ENCODE data around the gene FOXL2.

The FOXL2 gene

GRCh38 chr3:138984816-138985215, 37.9 kb upstream of the FOXL2 start:
- peaks cover 13% of the 10 kb centered on the region for H3K4me1 ChIP-seq
- H3K79me2 ChIP-seq: no peaks in the 10 kb centered on the region

GRCh38 chr3:138976047-138976446, 29.1 kb upstream of the FOXL2 start:
- TF ChIP-seq, protein P1, sequence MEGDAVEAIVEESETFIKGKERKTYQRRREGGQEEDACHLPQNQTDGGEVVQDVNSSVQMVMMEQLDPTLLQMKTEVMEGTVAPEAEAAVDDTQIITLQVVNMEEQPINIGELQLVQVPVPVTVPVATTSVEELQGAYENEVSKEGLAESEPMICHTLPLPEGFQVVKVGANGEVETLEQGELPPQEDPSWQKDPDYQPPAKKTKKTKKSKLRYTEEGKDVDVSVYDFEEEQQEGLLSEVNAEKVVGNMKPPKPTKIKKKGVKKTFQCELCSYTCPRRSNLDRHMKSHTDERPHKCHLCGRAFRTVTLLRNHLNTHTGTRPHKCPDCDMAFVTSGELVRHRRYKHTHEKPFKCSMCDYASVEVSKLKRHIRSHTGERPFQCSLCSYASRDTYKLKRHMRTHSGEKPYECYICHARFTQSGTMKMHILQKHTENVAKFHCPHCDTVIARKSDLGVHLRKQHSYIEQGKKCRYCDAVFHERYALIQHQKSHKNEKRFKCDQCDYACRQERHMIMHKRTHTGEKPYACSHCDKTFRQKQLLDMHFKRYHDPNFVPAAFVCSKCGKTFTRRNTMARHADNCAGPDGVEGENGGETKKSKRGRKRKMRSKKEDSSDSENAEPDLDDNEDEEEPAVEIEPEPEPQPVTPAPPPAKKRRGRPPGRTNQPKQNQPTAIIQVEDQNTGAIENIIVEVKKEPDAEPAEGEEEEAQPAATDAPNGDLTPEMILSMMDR (IDR thresholded peaks at IDR 0.05): no peak
- no peaks in the 10 kb centered on the region for H3K79me2 ChIP-seq
- no peaks in the 10 kb centered on the region for H3K36me3 ChIP-seq (ENCODE audit: control insufficient read depth, insufficient read depth, low read length)
- no peaks in the 10 kb centered on the region for H3K9me3 ChIP-seq (ENCODE audit: control insufficient read depth, low read length)
- no peak overlapping the region for H2AFZ ChIP-seq
- no peak overlapping the region for H3K4me3 ChIP-seq (ENCODE audit: low read depth, low read length)
- no peak overlapping the region for H3K27ac ChIP-seq
- H3K4me2 ChIP-seq (ENCODE audit: low read length): no peak overlapping the region
- no peak overlapping the region for H3K9ac ChIP-seq
- H3K27me3 ChIP-seq (ENCODE audit: control insufficient read depth, insufficient read depth, low read length): no peaks in the 10 kb centered on the region
- peaks cover 18% of the 10 kb centered on the region for H3K4me1 ChIP-seq

More at GRCh38 chr3:138984816-138985215, 37.9 kb upstream of the FOXL2 start:
- Histone ChIP-seq H3K27me3 (ENCODE audit: control insufficient read depth, insufficient read depth, low read length) (no peaks in the 10 kb centered on the region), H3K9me3 (ENCODE audit: control insufficient read depth, low read length) (no peaks in the 10 kb centered on the region), H2AFZ (no peak overlapping the region), H3K4me2 (ENCODE audit: low read length) (no peak overlapping the region), H3K36me3 (ENCODE audit: control insufficient read depth, insufficient read depth, low read length) (no peaks in the 10 kb centered on the region), H3K9ac (no peak overlapping the region), H3K4me3 (ENCODE audit: low read depth, low read length) (no peak overlapping the region), H3K27ac (no peak overlapping the region)
- TF ChIP-seq, protein P1 (IDR thresholded peaks at IDR 0.05): no peak

DNA sequence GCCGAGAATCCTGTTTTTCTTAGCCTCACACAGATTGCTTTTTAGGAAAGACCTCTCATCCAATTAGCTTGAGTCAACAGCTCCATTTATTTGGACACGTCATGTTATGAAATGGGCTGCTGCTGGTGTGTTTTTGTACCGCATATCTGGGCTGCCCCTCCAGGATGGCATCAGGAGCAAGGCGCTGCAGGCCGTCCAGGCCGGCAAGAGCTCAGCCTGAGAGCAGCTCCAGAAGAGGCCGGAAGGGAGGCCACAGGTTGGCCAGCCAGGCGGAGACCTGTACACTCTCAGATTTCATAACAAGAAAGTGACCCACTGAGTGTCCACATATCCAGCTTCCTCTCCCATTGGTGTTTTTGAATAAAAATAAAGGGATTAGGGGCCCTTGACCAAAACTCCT, 28.4 kb upstream of the FOXL2 start:
- Histone ChIP-seq H3K4me1 (peaks cover 14% of the 10 kb centered on the region), H3K9ac (no peak overlapping the region), H3K27ac (no peak overlapping the region), H3K27me3 (ENCODE audit: control insufficient read depth, insufficient read depth, low read length) (no peaks in the 10 kb centered on the region), H3K36me3 (ENCODE audit: control insufficient read depth, insufficient read depth, low read length) (no peaks in the 10 kb centered on the region), H3K4me2 (ENCODE audit: low read length) (no peak overlapping the region), H3K4me3 (ENCODE audit: low read depth, low read length) (no peak overlapping the region), H3K79me2 (no peaks in the 10 kb centered on the region), H3K9me3 (ENCODE audit: control insufficient read depth, low read length) (no peaks in the 10 kb centered on the region), H2AFZ (peak overlapping the region; percentile 79)
- TF ChIP-seq, protein P1 (IDR thresholded peaks at IDR 0.05): no peak

DNA sequence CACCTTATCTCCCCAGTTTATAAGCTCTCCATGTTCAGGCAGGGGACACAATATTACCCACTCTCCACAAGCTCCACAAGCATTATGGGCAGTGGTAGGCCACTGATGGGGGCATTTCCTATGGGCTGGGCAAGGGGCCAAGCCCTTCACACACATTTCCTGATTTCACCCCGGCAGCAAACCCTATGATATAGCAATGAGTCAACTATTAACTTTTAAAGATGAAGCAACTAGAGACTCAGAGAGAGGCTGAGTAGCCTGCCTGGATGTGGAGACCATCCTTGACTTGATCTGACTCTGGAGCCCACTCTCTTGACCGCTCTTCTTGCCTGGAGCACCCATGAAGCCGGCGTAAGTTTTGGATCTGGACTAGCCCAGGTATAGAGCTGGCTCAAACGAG, 27.5 kb upstream of the FOXL2 start:
- Histone ChIP-seq H3K4me2 (ENCODE audit: low read length) (no peak overlapping the region), H3K4me1 (peaks cover 6% of the 10 kb centered on the region), H3K4me3 (ENCODE audit: low read depth, low read length) (no peak overlapping the region), H3K27me3 (ENCODE audit: control insufficient read depth, insufficient read depth, low read length) (no peaks in the 10 kb centered on the region), H3K9ac (no peak overlapping the region), H3K36me3 (ENCODE audit: control insufficient read depth, insufficient read depth, low read length) (no peaks in the 10 kb centered on the region), H3K79me2 (no peaks in the 10 kb centered on the region), H3K9me3 (ENCODE audit: control insufficient read depth, low read length) (no peaks in the 10 kb centered on the region), H3K27ac (no peak overlapping the region), H2AFZ (no peak overlapping the region)
- TF ChIP-seq, protein P1 (IDR thresholded peaks at IDR 0.05): no peak

DNA sequence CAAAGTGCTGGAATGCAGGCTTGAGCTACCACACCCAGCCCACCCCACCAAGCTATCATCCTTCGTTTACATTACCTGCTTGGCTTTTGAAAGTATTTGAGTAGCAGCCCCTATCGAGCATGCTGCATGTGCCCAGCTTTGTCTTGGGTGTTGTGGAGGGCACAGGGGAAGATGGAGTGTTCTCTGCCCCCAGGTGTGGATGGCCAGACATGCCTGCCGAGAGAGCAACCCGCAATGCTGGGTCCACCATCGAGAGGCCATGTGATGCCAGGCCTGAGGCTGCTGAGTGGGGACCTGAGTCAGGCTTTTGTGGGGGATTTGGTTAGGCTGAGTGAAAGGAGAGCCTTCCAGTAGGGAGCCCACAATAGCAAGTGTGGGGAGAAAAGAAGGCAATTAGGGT, 26.0 kb upstream of the FOXL2 start:
- Histone ChIP-seq H3K36me3 (ENCODE audit: control insufficient read depth, insufficient read depth, low read length) (no peaks in the 10 kb centered on the region), H3K27ac (no peak overlapping the region), H3K27me3 (ENCODE audit: control insufficient read depth, insufficient read depth, low read length) (no peaks in the 10 kb centered on the region), H3K4me3 (ENCODE audit: low read depth, low read length) (no peak overlapping the region), H3K4me1 (peaks cover 6% of the 10 kb centered on the region), H2AFZ (no peak overlapping the region), H3K9me3 (ENCODE audit: control insufficient read depth, low read length) (no peaks in the 10 kb centered on the region), H3K79me2 (no peaks in the 10 kb centered on the region), H3K9ac (no peak overlapping the region), H3K4me2 (ENCODE audit: low read length) (no peak overlapping the region)
- TF ChIP-seq, protein P1 (IDR thresholded peaks at IDR 0.05): no peak

Measured in parathyroid adenoma (tissue), 2 donors.